ENCODE measurements around the gene SPATA24. TPM values are rescaled to one million over a fixed set of nuclear protein-coding genes. Genes with fewer than 3 reads are reported as not detected.
"Not testable (repeated sequence)": the region's sequence is repeated elsewhere in the genome, so short reads cannot be mapped to it uniquely, and the experiment has no call there.

SPATA24 gene
- total and polyA plus RNA-seq, 3 experiments from 2014 or later = 3.6 to 4.2 (median 3.9) TPM

- Mint-ChIP-seq H3K27me3 (peaks cover 0 to 2% of the 10 kb centered on the region in 2 donors), H3K27ac (no peak overlapping the region), H3K9me3 (no peaks in the 10 kb centered on the region), H3K4me1 (no peaks in the 10 kb centered on the region), H3K36me3 (peaks cover 0 to 27% (median 19%) of the 10 kb centered on the region in 3 donors), H3K4me3 (no peak overlapping the region)
- Histone ChIP-seq H3K4me3 (ENCODE audit: low read length) (no peak overlapping the region), H3K36me3 (ENCODE audit: insufficient read depth, low read length) (no peaks in the 10 kb centered on the region), H3K27ac (ENCODE audit: low read depth, low read length) (no peak overlapping the region), H3K9me3 (ENCODE audit: low read length) (no peaks in the 10 kb centered on the region), H3K27me3 (ENCODE audit: insufficient read depth, low read length, poor library complexity, severe bottlenecking) (no peaks in the 10 kb centered on the region), H3K4me1 (ENCODE audit: insufficient read depth, low read length) (peaks cover 11% of the 10 kb centered on the region)
- ChIA-PET POLR2A (no interaction called here), CTCF (interaction anchor here (16.6 kb wide), 1 partner anchor 102 kb away, joined by 414 read pairs; no protein-coding TSS in a partner anchor)
- DNase-seq = no peak
Observed at GRCh38 chr5:139415221-139415861, 11.5 kb upstream of the SPATA24 start.

DNA sequence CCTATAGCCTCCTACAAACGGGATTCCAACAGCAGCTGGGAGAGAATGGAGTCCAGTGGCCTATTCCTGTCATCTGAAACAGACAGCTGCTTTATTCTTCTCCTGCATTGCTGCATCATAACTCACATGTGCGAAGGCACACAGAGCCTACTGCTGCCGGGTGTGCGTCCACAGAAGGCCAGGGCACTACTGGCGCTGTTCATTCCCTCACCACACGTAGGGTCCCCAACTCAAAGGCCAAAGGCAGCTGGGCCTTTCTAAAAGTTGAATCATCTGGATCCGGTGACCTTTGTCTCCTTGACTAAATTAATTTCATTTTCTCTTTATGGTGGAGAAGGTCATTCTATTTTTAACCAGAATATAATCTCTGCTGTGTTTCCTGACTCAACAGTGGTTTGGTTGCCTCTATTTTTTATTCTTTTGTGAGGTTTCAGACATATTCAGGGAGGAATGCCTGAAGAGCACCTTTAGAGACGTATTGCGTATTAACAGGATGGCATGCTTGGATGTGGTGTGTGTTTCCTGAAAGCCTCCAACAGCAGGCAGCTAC, 10.8 kb upstream of the SPATA24 start:
- Histone ChIP-seq H3K36me3 (ENCODE audit: insufficient read depth, low read length) (no peaks in the 10 kb centered on the region), H3K4me1 (ENCODE audit: insufficient read depth, low read length) (peaks cover 11% of the 10 kb centered on the region), H3K9me3 (ENCODE audit: low read length) (no peaks in the 10 kb centered on the region), H3K27ac (ENCODE audit: low read depth, low read length) (no peak overlapping the region), H3K27me3 (ENCODE audit: insufficient read depth, low read length, poor library complexity, severe bottlenecking) (no peaks in the 10 kb centered on the region), H3K4me3 (ENCODE audit: low read length) (no peak overlapping the region)
- no peak for DNase-seq
- Mint-ChIP-seq H3K36me3 (peaks cover 0 to 20% (median 18%) of the 10 kb centered on the region in 3 donors), H3K4me3 (no peak overlapping the region), H3K9me3 (no peaks in the 10 kb centered on the region), H3K4me1 (no peaks in the 10 kb centered on the region), H3K27me3 (peaks cover 0 to 2% of the 10 kb centered on the region in 2 donors), H3K27ac (no peak overlapping the region)
- CTCF ChIA-PET = interaction anchor here (0.8 to 16.6 kb wide), 2 partner anchors 12 to 102 kb away, joined by 3 to 414 read pairs; no protein-coding TSS in a partner anchor
- POLR2A ChIA-PET = no interaction called here

DNA sequence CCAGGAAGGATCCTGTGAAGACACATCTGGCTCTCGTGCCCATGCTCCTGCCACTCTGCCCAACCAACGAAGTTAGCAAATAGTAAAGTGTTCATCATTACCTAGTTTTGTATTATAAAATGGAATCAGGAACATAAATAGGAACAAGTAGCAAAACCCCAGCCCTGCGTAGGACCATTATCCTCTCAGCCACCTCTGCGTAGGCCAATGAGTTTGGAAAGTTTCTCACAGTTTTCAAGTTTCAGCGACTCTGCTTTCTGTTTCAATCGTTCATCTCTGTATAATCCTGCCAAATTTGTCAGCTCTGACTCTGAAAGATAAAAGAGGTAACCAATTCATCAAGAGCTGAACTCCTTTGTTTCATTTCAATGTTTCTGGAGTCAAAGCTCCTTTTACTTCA, 10.1 kb upstream of the SPATA24 start:
- H3K36me3 Mint-ChIP-seq = peaks cover 0 to 16% (median 15%) of the 10 kb centered on the region in 3 donors
- H3K9me3 ChIP-seq (ENCODE audit: low read length) = no peaks in the 10 kb centered on the region
- CTCF ChIA-PET = interaction anchor here (0.8 to 16.6 kb wide), 3 partner anchors 8 to 103 kb away, joined by 3 to 414 read pairs (median 3); no protein-coding TSS in a partner anchor
- no peak overlapping the region for H3K4me3 Mint-ChIP-seq
- POLR2A ChIA-PET = interaction anchor here (0.6 kb wide), 1 partner anchor 194 kb away, joined by 5 read pairs; no protein-coding TSS in a partner anchor
- H3K9me3 Mint-ChIP-seq = no peaks in the 10 kb centered on the region
- H3K27me3 Mint-ChIP-seq = peaks cover 0 to 2% of the 10 kb centered on the region in 2 donors
- no peak overlapping the region for H3K4me3 ChIP-seq (ENCODE audit: low read length)
- no peaks in the 10 kb centered on the region for H3K27me3 ChIP-seq (ENCODE audit: insufficient read depth, low read length, poor library complexity, severe bottlenecking)
- H3K36me3 ChIP-seq (ENCODE audit: insufficient read depth, low read length) = no peaks in the 10 kb centered on the region
- H3K4me1 Mint-ChIP-seq = no peaks in the 10 kb centered on the region
- H3K27ac Mint-ChIP-seq = peak overlapping the region in 1 of 8 donors; percentile 33
- H3K4me1 ChIP-seq (ENCODE audit: insufficient read depth, low read length) = peaks cover 11% of the 10 kb centered on the region
- no peak for DNase-seq
- H3K27ac ChIP-seq (ENCODE audit: low read depth, low read length) = no peak overlapping the region

GRCh38 chr5:139413153-139413552, 9.3 kb upstream of the SPATA24 start:
- Mint-ChIP-seq H3K27ac (no peak overlapping the region), H3K36me3 (peaks cover 0 to 11% (median 8%) of the 10 kb centered on the region in 3 donors), H3K4me1 (no peaks in the 10 kb centered on the region), H3K9me3 (no peaks in the 10 kb centered on the region), H3K27me3 (no peaks in the 10 kb centered on the region), H3K4me3 (no peak overlapping the region)
- H3K27ac ChIP-seq (ENCODE audit: low read depth, low read length) = no peak overlapping the region
- H3K4me3 ChIP-seq (ENCODE audit: low read length) = no peak overlapping the region
- no peaks in the 10 kb centered on the region for H3K27me3 ChIP-seq (ENCODE audit: insufficient read depth, low read length, poor library complexity, severe bottlenecking)
- H3K4me1 ChIP-seq (ENCODE audit: insufficient read depth, low read length) = peaks cover 11% of the 10 kb centered on the region
- no peaks in the 10 kb centered on the region for H3K36me3 ChIP-seq (ENCODE audit: insufficient read depth, low read length)
- DNase-seq = no peak
- no peaks in the 10 kb centered on the region for H3K9me3 ChIP-seq (ENCODE audit: low read length)
- POLR2A ChIA-PET = no interaction called here
- CTCF ChIA-PET = interaction anchor here (1.1 to 16.6 kb wide), 2 partner anchors 8 to 104 kb away, joined by 3 to 414 read pairs; no protein-coding TSS in a partner anchor

GRCh38 chr5:139410993-139411828, 7.3 kb upstream of the SPATA24 start:
- Histone ChIP-seq H3K27me3 (ENCODE audit: insufficient read depth, low read length, poor library complexity, severe bottlenecking) (no peaks in the 10 kb centered on the region), H3K4me3 (ENCODE audit: low read length) (no peak overlapping the region), H3K27ac (ENCODE audit: low read depth, low read length) (no peak overlapping the region), H3K4me1 (ENCODE audit: insufficient read depth, low read length) (peaks cover 11% of the 10 kb centered on the region), H3K9me3 (ENCODE audit: low read length) (no peaks in the 10 kb centered on the region), H3K36me3 (ENCODE audit: insufficient read depth, low read length) (no peaks in the 10 kb centered on the region)
- CTCF ChIA-PET = interaction anchor here (1.2 to 16.6 kb wide), 4 partner anchors 9 to 106 kb away, joined by 5 to 414 read pairs (median 12); no protein-coding TSS in a partner anchor
- DNase-seq = no peak
- Mint-ChIP-seq H3K27me3 (no peaks in the 10 kb centered on the region), H3K4me1 (no peaks in the 10 kb centered on the region), H3K4me3 (no peak overlapping the region), H3K36me3 (peaks cover 0 to 11% (median 5%) of the 10 kb centered on the region in 3 donors), H3K9me3 (no peaks in the 10 kb centered on the region), H3K27ac (peak overlapping the region in 1 of 8 donors; percentile 47)
- POLR2A ChIA-PET = no interaction called here

GRCh38 chr5:139410121-139410992, 6.5 kb upstream of the SPATA24 start:
- H3K4me1 Mint-ChIP-seq = no peaks in the 10 kb centered on the region
- no peaks in the 10 kb centered on the region for H3K9me3 Mint-ChIP-seq
- peaks cover 0 to 11% (median 3%) of the 10 kb centered on the region in 3 donors for H3K36me3 Mint-ChIP-seq

DNA sequence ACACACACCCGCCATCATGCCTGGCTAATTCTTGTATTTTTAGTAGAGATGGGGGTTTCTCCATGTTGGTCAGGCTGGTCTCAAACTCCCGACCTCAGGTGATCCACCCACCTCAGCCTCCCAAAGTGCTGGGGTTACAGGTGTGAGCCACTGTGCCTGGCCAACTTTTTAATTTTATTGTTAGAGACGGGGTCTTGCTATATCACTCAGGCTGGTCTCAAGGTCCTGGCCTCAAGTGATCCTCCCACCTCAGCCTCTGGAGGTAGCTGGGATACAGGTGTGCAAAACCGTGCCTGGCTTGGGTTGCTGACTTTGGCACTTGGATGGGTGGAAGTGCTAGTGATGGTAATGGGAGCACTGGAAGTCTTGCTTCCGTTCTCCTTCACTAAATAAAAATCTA, 5.2 kb upstream of the SPATA24 start:
- H3K27ac ChIP-seq (ENCODE audit: low read depth, low read length); H3K36me3 ChIP-seq (ENCODE audit: insufficient read depth, low read length); H3K9me3 ChIP-seq (ENCODE audit: low read length); H3K4me1 Mint-ChIP-seq; H3K4me3 Mint-ChIP-seq; H3K27me3 ChIP-seq (ENCODE audit: insufficient read depth, low read length, poor library complexity, severe bottlenecking); DNase-seq; H3K27ac Mint-ChIP-seq; POLR2A ChIA-PET; H3K9me3 Mint-ChIP-seq; H3K4me3 ChIP-seq (ENCODE audit: low read length); H3K27me3 Mint-ChIP-seq: not testable (repeated sequence)
- peaks cover 0 to 11% (median 3%) of the 10 kb centered on the region in 3 donors for H3K36me3 Mint-ChIP-seq
- peaks cover 11% of the 10 kb centered on the region for H3K4me1 ChIP-seq (ENCODE audit: insufficient read depth, low read length)
- CTCF ChIA-PET = interaction anchor here (1.1 to 3.6 kb wide), 3 partner anchors 9 to 30 kb away, joined by 3 to 14 read pairs (median 4); partner anchors contain the start of gene DNAJC18

More at GRCh38 chr5:139410121-139410992, 6.5 kb upstream of the SPATA24 start:
- CTCF ChIA-PET = interaction anchor here (1.1 to 16.6 kb wide), 6 partner anchors 8 to 107 kb away, joined by 3 to 414 read pairs (median 7); partner anchors contain the start of gene DNAJC18
- Histone ChIP-seq H3K36me3 (ENCODE audit: insufficient read depth, low read length) (no peaks in the 10 kb centered on the region), H3K4me3 (ENCODE audit: low read length) (no peak overlapping the region), H3K27ac (ENCODE audit: low read depth, low read length) (no peak overlapping the region), H3K9me3 (ENCODE audit: low read length) (no peaks in the 10 kb centered on the region), H3K4me1 (ENCODE audit: insufficient read depth, low read length) (peaks cover 9% of the 10 kb centered on the region), H3K27me3 (ENCODE audit: insufficient read depth, low read length, poor library complexity, severe bottlenecking) (no peaks in the 10 kb centered on the region)
- Mint-ChIP-seq H3K27ac (peak overlapping the region in 1 of 8 donors; percentile 88), H3K4me3 (no peak overlapping the region), H3K27me3 (no peaks in the 10 kb centered on the region)
- POLR2A ChIA-PET = no interaction called here
- DNase-seq = no peak
